ENCODE measurements around the gene PPIP5K2.

DNA sequence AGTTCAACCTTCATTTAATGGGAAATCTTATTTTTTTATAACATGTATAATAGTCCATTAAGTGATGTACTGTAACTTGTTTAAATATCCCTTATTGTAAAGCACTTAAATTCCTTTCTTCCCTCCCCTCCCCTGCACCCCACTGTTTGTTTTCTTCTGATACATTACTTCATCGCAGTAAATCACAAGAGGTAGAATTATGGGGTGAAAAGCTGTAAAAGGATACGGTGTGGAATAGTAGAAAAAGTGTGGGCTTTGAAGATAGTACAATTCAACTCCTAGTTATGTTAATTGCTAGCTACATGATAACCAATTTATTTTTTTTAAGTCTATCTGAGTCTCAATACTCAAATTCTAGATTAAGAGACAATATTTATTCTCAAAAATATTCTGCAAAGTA is 96.6 kb downstream of the PPIP5K2 start:
- TF ChIP-seq, protein P1, sequence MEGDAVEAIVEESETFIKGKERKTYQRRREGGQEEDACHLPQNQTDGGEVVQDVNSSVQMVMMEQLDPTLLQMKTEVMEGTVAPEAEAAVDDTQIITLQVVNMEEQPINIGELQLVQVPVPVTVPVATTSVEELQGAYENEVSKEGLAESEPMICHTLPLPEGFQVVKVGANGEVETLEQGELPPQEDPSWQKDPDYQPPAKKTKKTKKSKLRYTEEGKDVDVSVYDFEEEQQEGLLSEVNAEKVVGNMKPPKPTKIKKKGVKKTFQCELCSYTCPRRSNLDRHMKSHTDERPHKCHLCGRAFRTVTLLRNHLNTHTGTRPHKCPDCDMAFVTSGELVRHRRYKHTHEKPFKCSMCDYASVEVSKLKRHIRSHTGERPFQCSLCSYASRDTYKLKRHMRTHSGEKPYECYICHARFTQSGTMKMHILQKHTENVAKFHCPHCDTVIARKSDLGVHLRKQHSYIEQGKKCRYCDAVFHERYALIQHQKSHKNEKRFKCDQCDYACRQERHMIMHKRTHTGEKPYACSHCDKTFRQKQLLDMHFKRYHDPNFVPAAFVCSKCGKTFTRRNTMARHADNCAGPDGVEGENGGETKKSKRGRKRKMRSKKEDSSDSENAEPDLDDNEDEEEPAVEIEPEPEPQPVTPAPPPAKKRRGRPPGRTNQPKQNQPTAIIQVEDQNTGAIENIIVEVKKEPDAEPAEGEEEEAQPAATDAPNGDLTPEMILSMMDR (IDR thresholded peaks at IDR 0.05), result no peak
- TF ChIP-seq POLR2A (IDR thresholded peaks at IDR 0.05), result no peak

Measured in right lobe of liver (tissue), 4 donors.